Measurements from ENCODE around the gene HINT2.

The HINT2 gene

DNA sequence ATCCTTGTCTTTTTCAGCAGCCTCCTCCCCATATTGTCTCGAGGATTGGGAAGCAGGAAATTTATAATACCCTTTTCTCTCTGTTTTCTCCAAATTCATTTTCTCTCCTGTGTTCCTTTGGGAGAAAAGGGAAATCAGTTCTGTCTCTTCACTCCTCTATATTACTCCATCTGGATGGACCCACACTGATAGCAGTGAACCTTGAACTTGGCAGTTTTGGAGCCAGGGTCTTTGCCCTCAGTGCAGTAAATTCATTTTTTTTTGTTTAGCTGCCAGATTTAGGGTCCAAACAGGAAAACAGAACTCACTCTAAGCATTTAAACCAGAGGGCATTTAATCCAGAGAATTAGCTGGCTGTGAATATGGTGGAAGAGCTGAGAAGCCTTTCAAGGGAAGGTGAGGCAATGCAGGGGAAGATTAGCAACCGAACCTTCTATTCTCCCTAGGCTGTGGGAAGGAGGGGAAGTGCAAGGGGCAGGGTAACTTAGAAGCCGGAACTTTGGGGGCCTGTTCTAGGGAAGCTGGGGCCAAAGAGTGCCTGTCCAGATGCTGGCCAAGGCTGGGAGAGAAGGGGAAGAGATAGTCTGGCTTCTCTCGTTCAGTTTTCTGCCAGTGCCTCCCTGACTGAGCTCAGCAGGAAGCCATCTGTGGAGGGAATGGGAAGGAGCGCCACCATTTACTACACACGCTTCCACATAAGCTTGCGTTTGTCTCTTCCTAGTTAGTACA is 39.8 kb downstream of the HINT2 start:
- no peak for DNase-seq (ENCODE audit: low read depth)

DNA sequence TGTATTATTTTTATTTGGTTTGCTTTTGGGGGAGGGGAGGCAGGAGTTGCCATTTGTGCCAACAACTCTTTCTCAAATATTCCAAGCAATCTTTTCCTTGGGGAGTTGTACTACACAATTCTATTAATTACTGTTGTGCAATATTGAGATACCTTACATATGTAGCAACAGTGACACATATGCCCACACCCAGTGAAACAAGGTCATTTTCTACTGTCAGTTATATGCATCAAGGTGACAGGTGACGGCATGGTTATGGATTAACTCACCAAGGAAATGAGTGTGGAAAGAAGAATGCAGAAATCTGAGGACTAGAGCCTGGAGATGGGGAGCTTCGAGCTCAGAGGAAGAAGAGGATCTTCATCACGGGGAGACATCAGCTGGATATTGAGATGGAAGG is 42.9 kb downstream of the HINT2 start:
- no peak for DNase-seq (ENCODE audit: low read depth)

DNA sequence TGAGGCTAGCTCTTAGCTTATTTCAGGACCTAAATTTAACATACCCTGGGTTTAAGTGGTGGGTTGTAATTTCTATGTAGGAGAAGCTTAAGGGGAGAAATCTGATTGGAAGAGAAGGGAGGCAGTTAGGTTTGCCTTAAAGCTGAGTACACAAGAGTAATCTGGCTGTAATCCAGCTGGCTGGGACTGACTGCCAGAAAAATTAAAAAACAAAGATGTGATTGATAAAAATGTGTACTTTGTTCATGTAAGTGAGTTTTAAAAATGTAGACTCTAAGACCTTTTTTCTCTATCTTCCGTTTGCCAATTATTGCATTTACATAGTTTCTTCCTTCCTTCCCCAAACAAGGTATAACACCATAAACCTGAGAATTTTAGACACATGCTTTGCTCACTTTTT is 43.3 kb downstream of the HINT2 start:
- peak; percentile 60 for DNase-seq (ENCODE audit: low read depth)

DNA sequence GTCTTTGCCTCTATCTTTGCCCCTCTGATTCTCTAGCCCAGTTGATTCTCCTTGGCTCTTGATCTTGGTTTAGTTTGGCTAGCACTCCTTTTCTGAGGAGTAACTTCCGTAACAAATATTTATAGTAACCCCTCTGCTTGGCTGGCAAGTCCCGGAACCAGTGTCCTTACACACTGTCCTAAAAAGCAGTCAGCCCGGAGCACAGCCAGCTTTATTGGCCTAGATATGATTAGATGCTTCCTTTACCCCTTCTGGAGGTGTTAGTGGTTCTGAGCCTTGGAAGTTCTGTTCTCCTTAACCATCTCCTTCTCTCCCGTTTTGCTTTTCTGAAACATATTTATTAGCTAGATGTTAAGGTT is 43.8 kb downstream of the HINT2 start:
- DNase-seq (ENCODE audit: low read depth): no peak

DNA sequence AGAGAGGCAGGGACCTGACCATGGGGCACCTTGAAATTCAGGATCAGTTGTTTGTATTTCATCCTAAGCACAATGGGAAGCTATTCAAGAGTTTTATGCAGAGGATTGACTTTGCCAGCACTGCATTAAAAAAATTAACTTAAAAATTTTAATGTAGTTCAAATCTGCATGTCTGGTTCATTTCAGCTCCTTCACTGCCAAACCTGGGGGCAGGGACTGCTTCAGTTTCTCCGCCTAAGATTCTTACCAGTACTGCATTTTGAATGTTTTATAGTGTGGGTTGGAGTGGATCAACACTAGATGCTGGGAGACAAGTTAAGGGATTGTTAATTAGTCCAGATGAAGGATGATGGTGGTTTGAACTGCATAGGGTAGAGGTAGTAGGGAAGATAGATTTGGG is 45.1 kb downstream of the HINT2 start:
- DNase-seq (ENCODE audit: low read depth): no peak

DNA sequence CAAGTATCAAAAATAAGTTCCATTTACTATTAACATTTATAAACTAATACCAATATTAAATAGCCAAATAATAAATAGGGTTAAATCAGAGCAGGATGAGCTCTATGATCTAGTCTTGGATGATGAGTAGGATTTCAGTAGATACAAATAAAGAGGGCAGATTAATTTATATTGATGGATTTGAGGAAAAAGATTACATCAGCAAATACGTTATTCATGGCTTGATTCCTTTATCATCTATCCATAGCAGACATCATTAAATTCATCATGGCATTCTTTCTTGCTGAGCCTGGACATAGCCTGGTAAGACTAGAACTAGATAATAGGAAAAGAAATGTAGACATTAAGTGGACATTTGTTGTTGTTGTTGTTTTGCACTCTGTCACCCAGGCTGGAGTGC is 47.4 kb downstream of the HINT2 start:
- DNase-seq (ENCODE audit: low read depth): no peak

DNA sequence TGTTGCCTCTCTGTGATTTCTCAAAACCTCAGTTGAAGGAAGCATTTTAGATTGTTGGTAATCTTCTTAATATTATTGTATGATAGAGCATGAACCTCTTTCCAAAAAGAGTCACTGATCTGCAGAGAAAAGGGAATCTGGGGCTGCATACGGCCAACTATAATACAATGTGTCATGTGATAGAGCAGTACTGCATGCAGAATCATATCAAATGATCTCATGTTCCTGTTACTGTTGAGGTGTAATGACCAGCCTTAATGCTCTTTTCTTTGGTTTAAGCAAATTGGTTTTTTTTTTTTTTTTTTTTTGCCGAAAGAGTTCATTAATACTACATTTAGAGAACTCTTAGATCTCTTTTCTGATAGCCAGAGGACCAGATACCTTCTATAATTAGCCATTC is 47.8 kb downstream of the HINT2 start:
- DNase-seq (ENCODE audit: low read depth): no peak

DNA sequence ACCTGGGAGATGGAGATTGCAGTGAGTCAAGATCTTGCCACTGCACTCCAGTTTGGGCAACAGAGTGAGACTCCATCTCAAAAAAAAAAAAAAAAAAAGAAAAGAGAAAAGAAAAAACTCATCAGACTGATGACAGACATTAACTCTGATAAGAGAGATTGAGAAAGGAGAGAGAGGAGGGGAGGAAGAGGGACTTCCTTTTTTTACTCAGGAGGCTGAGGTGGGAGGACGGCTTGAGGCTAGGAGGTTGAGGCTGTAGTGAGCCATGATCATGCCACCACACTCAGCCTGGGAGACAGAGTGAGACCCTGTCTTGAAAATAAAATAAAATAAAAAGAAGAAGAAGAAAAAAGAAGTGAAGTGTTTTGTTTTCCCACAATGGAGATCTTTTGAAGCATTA is 51.0 kb downstream of the HINT2 start:
- DNase-seq (ENCODE audit: low read depth): no peak

DNA sequence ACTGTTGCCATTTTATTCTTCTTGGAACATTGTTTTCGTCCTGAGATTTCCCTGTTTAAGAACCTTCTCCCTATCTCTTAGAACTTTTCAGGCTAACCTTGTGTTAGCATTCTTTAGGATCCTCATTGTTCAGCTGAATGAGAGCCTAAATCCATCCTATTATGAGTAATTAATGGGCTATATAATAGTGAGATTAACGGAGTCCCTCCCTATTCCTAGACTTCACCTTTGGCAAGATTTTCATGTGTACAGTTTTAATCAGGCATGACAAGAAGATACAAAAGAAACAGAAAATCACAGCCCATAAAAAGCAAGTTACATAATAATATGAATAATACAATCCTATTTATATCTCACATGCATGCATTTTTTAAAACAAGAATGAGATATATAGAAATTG is 51.7 kb downstream of the HINT2 start:
- DNase-seq (ENCODE audit: low read depth): no peak

Data from iris pigment epithelial cell (primary cell).